ENCODE measurements around the gene SMIM8. TPM values are rescaled to one million over a fixed set of nuclear protein-coding genes. Genes with fewer than 3 reads are reported as not detected.

The SMIM8 gene
- total and polyA plus RNA-seq, 4 donors: 2.6 to 23.2 (median 8.1) TPM

DNA sequence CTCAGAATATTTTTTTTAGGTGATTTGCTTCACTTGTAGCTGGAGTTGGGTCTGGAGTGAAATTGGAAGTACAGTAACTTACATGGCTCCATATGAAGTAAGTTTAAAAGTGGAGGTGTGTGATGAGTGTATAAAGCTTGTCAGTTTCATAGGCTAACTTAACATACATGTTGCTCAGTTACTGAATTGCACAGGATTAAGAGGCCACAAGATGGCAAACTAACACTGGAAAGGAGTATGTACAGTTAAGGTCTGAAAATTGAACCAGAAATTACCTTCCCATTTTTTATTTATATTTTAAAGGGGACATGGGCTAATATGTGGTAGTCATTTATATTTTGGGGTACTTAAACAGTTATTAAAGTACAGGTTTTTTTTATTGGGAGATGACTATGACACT lies 45.3 kb upstream of the SMIM8 start:
- Histone ChIP-seq H3K27ac (ENCODE audit: low read depth in 1 of 2, low read length in 1 of 2) (no peak overlapping the region), H3K4me1 (ENCODE audit: control insufficient read depth in 5 of 5, insufficient read depth in 5 of 5, low read length in 5 of 5) (peaks cover 0 to 4% (median 0%) of the 10 kb centered on the region in 5 donors), H3K4me3 (no peak overlapping the region), H3K9ac (ENCODE audit: insufficient read depth in 1 of 2, low read length in 2 of 2) (no peak overlapping the region), H3K27me3 (ENCODE audit: control insufficient read depth in 3 of 3, insufficient read depth in 3 of 3, low read length in 2 of 3) (no peaks in the 10 kb centered on the region), H3K9me3 (ENCODE audit: control insufficient read depth in 4 of 4, insufficient read depth in 3 of 4, low read length in 3 of 4) (no peaks in the 10 kb centered on the region), H3K36me3 (ENCODE audit: control insufficient read depth in 4 of 4, insufficient read depth in 4 of 4, low read length in 4 of 4) (no peaks in the 10 kb centered on the region)
- DNase-seq: peak in 2 of 3 donors; percentile 19 to 46
- TF ChIP-seq, protein P1, sequence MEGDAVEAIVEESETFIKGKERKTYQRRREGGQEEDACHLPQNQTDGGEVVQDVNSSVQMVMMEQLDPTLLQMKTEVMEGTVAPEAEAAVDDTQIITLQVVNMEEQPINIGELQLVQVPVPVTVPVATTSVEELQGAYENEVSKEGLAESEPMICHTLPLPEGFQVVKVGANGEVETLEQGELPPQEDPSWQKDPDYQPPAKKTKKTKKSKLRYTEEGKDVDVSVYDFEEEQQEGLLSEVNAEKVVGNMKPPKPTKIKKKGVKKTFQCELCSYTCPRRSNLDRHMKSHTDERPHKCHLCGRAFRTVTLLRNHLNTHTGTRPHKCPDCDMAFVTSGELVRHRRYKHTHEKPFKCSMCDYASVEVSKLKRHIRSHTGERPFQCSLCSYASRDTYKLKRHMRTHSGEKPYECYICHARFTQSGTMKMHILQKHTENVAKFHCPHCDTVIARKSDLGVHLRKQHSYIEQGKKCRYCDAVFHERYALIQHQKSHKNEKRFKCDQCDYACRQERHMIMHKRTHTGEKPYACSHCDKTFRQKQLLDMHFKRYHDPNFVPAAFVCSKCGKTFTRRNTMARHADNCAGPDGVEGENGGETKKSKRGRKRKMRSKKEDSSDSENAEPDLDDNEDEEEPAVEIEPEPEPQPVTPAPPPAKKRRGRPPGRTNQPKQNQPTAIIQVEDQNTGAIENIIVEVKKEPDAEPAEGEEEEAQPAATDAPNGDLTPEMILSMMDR (IDR thresholded peaks at IDR 0.05; ENCODE audit: control extremely low read depth, extremely low read depth): no peak
- ATAC-seq (ENCODE audit: insufficient read depth, low FRiP score): no peak

DNA sequence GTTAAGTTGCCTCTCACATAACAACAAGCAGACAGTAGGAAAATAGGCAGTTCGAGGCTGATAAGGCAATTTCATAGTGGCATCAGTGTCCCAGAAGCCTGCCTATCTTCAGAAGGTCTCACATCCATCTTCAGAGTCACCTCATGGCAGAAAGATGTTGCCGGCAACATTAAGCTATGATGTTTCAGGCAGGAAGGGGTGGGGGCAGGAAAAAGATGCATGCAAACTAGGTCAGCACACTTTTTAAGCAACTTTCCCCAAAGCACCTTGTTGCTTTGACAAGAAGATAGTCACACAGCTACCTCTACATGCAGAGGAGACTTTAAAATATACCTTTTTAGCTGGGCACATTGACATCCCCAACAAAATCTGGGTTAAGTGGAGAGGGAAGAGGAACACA lies 43.2 kb upstream of the SMIM8 start:
- Histone ChIP-seq H3K36me3 (ENCODE audit: control insufficient read depth in 4 of 4, insufficient read depth in 4 of 4, low read length in 4 of 4) (no peaks in the 10 kb centered on the region), H3K4me3 (no peak overlapping the region), H3K4me1 (ENCODE audit: control insufficient read depth in 5 of 5, insufficient read depth in 5 of 5, low read length in 5 of 5) (no peaks in the 10 kb centered on the region), H3K9ac (ENCODE audit: insufficient read depth in 1 of 2, low read length in 2 of 2) (no peak overlapping the region), H3K27ac (ENCODE audit: low read depth in 1 of 2, low read length in 1 of 2) (no peak overlapping the region), H3K9me3 (ENCODE audit: control insufficient read depth in 4 of 4, insufficient read depth in 3 of 4, low read length in 3 of 4) (no peaks in the 10 kb centered on the region), H3K27me3 (ENCODE audit: control insufficient read depth in 3 of 3, insufficient read depth in 3 of 3, low read length in 2 of 3) (no peaks in the 10 kb centered on the region)
- TF ChIP-seq, protein P1 (IDR thresholded peaks at IDR 0.05; ENCODE audit: control extremely low read depth, extremely low read depth): no peak
- no peak for DNase-seq
- ATAC-seq (ENCODE audit: insufficient read depth, low FRiP score): no peak
- 46 to 68% methylated on average over 2 of the region's 2 CpGs for WGBS, 2 donors

- ATAC-seq (ENCODE audit: insufficient read depth, low FRiP score): no peak
Observed at GRCh38 chr6:87281426-87281825, 41.0 kb upstream of the SMIM8 start.

More at GRCh38 chr6:87281426-87281825, 41.0 kb upstream of the SMIM8 start:
- WGBS, 2 donors: 53 to 84% methylated on average over 1 of the region's 1 CpG
- TF ChIP-seq, protein P1 (IDR thresholded peaks at IDR 0.05; ENCODE audit: control extremely low read depth, extremely low read depth): no peak
- Histone ChIP-seq H3K4me3 (no peak overlapping the region), H3K27me3 (ENCODE audit: control insufficient read depth in 3 of 3, insufficient read depth in 3 of 3, low read length in 2 of 3) (no peaks in the 10 kb centered on the region), H3K27ac (ENCODE audit: low read depth in 1 of 2, low read length in 1 of 2) (no peak overlapping the region), H3K4me1 (ENCODE audit: control insufficient read depth in 5 of 5, insufficient read depth in 5 of 5, low read length in 5 of 5) (no peaks in the 10 kb centered on the region), H3K9ac (ENCODE audit: insufficient read depth in 1 of 2, low read length in 2 of 2) (no peak overlapping the region), H3K9me3 (ENCODE audit: control insufficient read depth in 4 of 4, insufficient read depth in 3 of 4, low read length in 3 of 4) (no peaks in the 10 kb centered on the region), H3K36me3 (ENCODE audit: control insufficient read depth in 4 of 4, insufficient read depth in 4 of 4, low read length in 4 of 4) (no peaks in the 10 kb centered on the region)
- peak in 1 of 3 donors; percentile 28 for DNase-seq

All from lung (tissue), 12 donors.